ENCODE results near the gene RAB12. TPM values are rescaled to one million over a fixed set of nuclear protein-coding genes. Genes with fewer than 3 reads are reported as not detected.

RAB12 gene
- total RNA-seq, 2 experiments from 2014 or later, result 20.6 to 34.0 TPM

DNA sequence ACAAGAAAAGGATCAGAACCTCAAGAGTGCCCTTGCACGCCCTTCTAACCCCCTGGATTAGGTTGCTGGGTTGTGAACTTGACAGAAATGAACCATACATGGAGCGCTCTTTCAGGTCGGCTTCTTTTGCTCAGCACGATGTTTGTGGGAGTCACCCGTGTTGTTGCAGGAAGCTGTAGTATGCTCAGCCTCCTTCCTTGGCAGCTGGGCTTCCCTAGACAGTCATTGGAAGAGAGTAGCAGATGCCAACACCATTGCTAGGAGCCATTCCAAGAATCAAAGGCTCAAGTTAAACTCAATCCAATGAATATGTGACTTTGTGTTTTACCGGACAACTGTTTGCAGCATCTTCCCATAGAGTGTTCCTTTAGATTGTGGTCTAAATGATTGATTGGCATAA is 47.0 kb downstream of the RAB12 start:
- H3K9me3 ChIP-seq (ENCODE audit: low read length), result no peaks in the 10 kb centered on the region
- intact Hi-C loops (cut with micrococcal nuclease; ENCODE audit: unreplicated experiment), result loop anchor here (5.0 kb wide), 1 partner anchor 401 kb away; no protein-coding TSS in a partner anchor
- CTCF ChIA-PET (ENCODE audit: unreplicated experiment), result interaction anchor here (1.8 kb wide), 1 partner anchor 332 kb away, joined by 4 read pairs; no protein-coding TSS in a partner anchor
- H3K9me2 ChIP-seq (ENCODE audit: insufficient read depth, low read length), result no peaks in the 10 kb centered on the region
- no peak overlapping the region for H3K27ac ChIP-seq (ENCODE audit: low read depth, low read length, poor library complexity, severe bottlenecking)
- DNase-seq (ENCODE audit: low spot score), result no peak
- TF ChIP-seq EZH2phosphoT487 (IDR thresholded peaks at IDR 0.05; ENCODE audit: borderline replicate concordance, low read depth, low read length), result no peak
- TF ChIP-seq, protein P1, sequence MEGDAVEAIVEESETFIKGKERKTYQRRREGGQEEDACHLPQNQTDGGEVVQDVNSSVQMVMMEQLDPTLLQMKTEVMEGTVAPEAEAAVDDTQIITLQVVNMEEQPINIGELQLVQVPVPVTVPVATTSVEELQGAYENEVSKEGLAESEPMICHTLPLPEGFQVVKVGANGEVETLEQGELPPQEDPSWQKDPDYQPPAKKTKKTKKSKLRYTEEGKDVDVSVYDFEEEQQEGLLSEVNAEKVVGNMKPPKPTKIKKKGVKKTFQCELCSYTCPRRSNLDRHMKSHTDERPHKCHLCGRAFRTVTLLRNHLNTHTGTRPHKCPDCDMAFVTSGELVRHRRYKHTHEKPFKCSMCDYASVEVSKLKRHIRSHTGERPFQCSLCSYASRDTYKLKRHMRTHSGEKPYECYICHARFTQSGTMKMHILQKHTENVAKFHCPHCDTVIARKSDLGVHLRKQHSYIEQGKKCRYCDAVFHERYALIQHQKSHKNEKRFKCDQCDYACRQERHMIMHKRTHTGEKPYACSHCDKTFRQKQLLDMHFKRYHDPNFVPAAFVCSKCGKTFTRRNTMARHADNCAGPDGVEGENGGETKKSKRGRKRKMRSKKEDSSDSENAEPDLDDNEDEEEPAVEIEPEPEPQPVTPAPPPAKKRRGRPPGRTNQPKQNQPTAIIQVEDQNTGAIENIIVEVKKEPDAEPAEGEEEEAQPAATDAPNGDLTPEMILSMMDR (conservative IDR thresholded peaks at IDR 0.05; ENCODE audit: low read length), result no peak
- H3K4me2 ChIP-seq (ENCODE audit: low read length), result no peak overlapping the region
- no peaks in the 10 kb centered on the region for H4K20me1 ChIP-seq (ENCODE audit: insufficient read depth, low read length)
- BruUV-seq (replicated peaks), result no TSS peak
- POLR2A ChIA-PET, result interaction anchor here (0.7 to 0.8 kb wide), 2 partner anchors 112 to 323 kb away, joined by 3 to 4 read pairs; no protein-coding TSS in a partner anchor
- no peaks in the 10 kb centered on the region for H3K79me2 ChIP-seq (ENCODE audit: insufficient read depth, low read depth, low read length)
- no peak overlapping the region for H2AFZ ChIP-seq (ENCODE audit: low read length)
- no peaks in the 10 kb centered on the region for H3K36me3 ChIP-seq (ENCODE audit: insufficient read depth, low read length)
- peaks cover 6% of the 10 kb centered on the region for H3K4me1 ChIP-seq (ENCODE audit: insufficient read depth, low read length, poor library complexity, severe bottlenecking)
- no peak overlapping the region for H3K4me3 ChIP-seq (ENCODE audit: low read depth, low read length, poor library complexity, severe bottlenecking)

DNA sequence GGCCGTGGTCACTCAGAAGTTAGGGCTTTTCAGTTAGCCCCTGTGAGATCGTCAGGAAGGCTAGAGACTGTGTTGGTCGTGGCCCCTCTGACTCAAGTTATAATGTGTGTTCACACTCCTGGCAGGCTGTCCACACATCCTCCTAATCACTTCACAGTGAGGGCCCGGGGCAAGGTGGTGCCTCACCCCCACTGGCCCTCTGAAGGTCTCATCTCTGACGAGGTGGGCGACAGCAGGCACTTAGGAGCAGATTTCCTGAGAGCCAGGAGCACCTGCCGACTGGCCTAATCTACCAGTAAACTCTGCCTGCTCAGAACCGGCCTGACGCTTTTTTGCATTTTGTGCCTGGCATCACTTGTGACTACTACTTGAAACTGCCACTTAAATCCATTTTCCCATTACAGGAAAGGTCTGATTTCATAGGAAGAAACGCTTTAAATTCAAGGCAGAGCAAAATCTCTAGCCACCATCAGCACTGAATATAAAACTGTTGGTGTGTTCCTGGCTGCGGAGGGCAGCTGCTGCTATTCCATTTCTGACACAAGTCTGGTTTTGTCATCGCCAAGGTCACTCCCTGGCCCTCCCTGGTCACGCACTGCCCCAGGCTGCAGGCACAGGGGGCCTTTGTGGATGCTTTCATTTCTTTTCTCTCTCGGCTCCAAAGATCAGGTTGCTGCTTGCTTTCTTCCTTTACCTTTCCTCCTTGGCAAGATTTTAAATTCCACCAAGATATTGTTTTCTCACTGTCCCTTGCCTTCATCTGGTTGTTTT is 48.0 kb downstream of the RAB12 start:
- Histone ChIP-seq H3K9me2 (ENCODE audit: insufficient read depth, low read length) (no peaks in the 10 kb centered on the region), H3K4me3 (ENCODE audit: low read depth, low read length, poor library complexity, severe bottlenecking) (no peak overlapping the region), H3K27ac (ENCODE audit: low read depth, low read length, poor library complexity, severe bottlenecking) (no peak overlapping the region), H3K9me3 (ENCODE audit: low read length) (no peaks in the 10 kb centered on the region), H3K4me2 (ENCODE audit: low read length) (no peak overlapping the region), H2AFZ (ENCODE audit: low read length) (no peak overlapping the region), H4K20me1 (ENCODE audit: insufficient read depth, low read length) (no peaks in the 10 kb centered on the region), H3K36me3 (ENCODE audit: insufficient read depth, low read length) (no peaks in the 10 kb centered on the region), H3K4me1 (ENCODE audit: insufficient read depth, low read length, poor library complexity, severe bottlenecking) (peaks cover 16% of the 10 kb centered on the region), H3K79me2 (ENCODE audit: insufficient read depth, low read depth, low read length) (no peaks in the 10 kb centered on the region)
- ChIA-PET POLR2A (interaction anchor here (0.8 kb wide), 1 partner anchor 322 kb away, joined by 4 read pairs; no protein-coding TSS in a partner anchor), CTCF (ENCODE audit: unreplicated experiment) (no interaction called here)
- intact Hi-C loops (cut with micrococcal nuclease; ENCODE audit: unreplicated experiment), result loop anchor here (5.0 kb wide), 1 partner anchor 400 kb away; no protein-coding TSS in a partner anchor
- no TSS peak for BruUV-seq (replicated peaks)
- no peak for DNase-seq (ENCODE audit: low spot score)
- TF ChIP-seq, protein P1 (conservative IDR thresholded peaks at IDR 0.05; ENCODE audit: low read length), result no peak
- TF ChIP-seq EZH2phosphoT487 (IDR thresholded peaks at IDR 0.05; ENCODE audit: borderline replicate concordance, low read depth, low read length), result no peak
